K562 (cell line): Measurements from ENCODE around the gene BORCS8. TPM values are rescaled to one million over a fixed set of nuclear protein-coding genes. Genes with fewer than 3 reads are reported as not detected.

Experiments used
- ATAC-seq: fragments of 200-7000 bp; cut with Tn5 transposase; 3 replicates; pipeline ENCODE4 v1.9.1; 2020; ENCODE audit warnings: moderate library complexity
- BruUV-seq: library from RNA; stranded (reverse); fragments of 400-500 nt; replicated peaks from 2 replicates; lab custom pipeline; 2021; lab: Mats Ljungman, UMichigan
- CTCF ChIA-PET: fragments of 300-600 bp; formaldehyde crosslinking; extraction: SDS; loops from one replicate; lab custom pipeline; 2021; ENCODE audit warnings: low intra/inter-chr PET ratio; lab: Yijun Ruan, JAX
- POLR2A ChIA-PET: fragments of 300-600, 350-650 bp; sonication (Branson Sonifier 250); formaldehyde crosslinking; extraction: SDS; loops from one replicate; lab custom pipeline; 2021; ENCODE audit warnings: antibody characterized with exemption, inconsistent platforms; lab: Yijun Ruan, JAX
- DNase-seq, 4 experiments: peaks; one replicate each; pipeline versions ENCODE4 v3.0.0 to v3.0.0-alpha.2; 2011 to 2018; ENCODE audit warnings: low spot score in 3 of 4, mixed read lengths in 3 of 4; ENCODE audit errors: extremely low read depth in 1 of 4
- FAIRE-seq: peaks from 2 replicates; lab custom pipeline; 2011; peaks lifted over from hg19 to GRCh38; lab: Jason Lieb, UNC
- H2AFZ ChIP-seq: 2 replicates; pipeline ENCODE4 v1.6.0; 2011; ENCODE audit warnings: low read depth, low read length, control low read depth, inconsistent platforms
- H3K27ac ChIP-seq: fragments of 200-600 bp; 3 replicates; pipeline ENCODE4 v1.8.0; 2011; ENCODE audit warnings: low read depth, mild to moderate bottlenecking, control low read depth, inconsistent platforms, low read length, moderate library complexity, mixed read lengths; ENCODE audit errors: extremely low read depth
- H3K27me3 ChIP-seq, 2 experiments: fragments of 300-600 bp in 1 of 2; 2 replicates in 1 of 2; 3 replicates in 1 of 2; pipeline versions ENCODE4 v1.6.0 to v1.8.0; 2011; ENCODE audit warnings: inconsistent platforms in 2 of 2, low read length in 2 of 2, mild to moderate bottlenecking in 1 of 2, mixed read lengths in 1 of 2, moderate library complexity in 1 of 2; ENCODE audit not compliant: control insufficient read depth in 2 of 2, insufficient read depth in 2 of 2
- H3K36me3 ChIP-seq: fragments of 300-600 bp; 3 replicates; pipeline ENCODE4 v1.8.0; 2011; ENCODE audit warnings: mild to moderate bottlenecking, low read length, inconsistent platforms; ENCODE audit not compliant: control insufficient read depth, insufficient read depth
- H3K4me1 ChIP-seq, 2 experiments: fragments of 200-600 bp in 1 of 2; replicated peaks in 1 of 2; 2 replicates in 1 of 2; 3 replicates in 1 of 2; pipeline versions ENCODE4 v1.5.1 to v1.8.0; 2011; ENCODE audit warnings: inconsistent platforms in 2 of 2, low read length in 2 of 2, mild to moderate bottlenecking in 1 of 2, mixed read lengths in 1 of 2, moderate library complexity in 1 of 2; ENCODE audit not compliant: control insufficient read depth in 2 of 2, insufficient read depth in 2 of 2
- H3K4me2 ChIP-seq: 2 replicates; pipeline ENCODE4 v1.6.1; 2011; ENCODE audit warnings: low read length, control low read depth, inconsistent platforms, mixed read lengths; ENCODE audit not compliant: insufficient read depth
- H3K4me3 ChIP-seq: fragments of 200-600 bp; sonication (generic), shearing (Covaris generic); 2 replicates; pipeline ENCODE4 v1.5.1; 2016; ENCODE audit warnings: control low read depth, inconsistent platforms
- H3K79me2 ChIP-seq: fragments of 200-600 bp; 3 replicates; pipeline ENCODE4 v1.8.0; 2011; ENCODE audit warnings: low read length, inconsistent platforms; ENCODE audit not compliant: control insufficient read depth, insufficient read depth
- H3K9ac ChIP-seq, 2 experiments: 2 replicates each; pipeline versions ENCODE4 v1.6.0 to v1.6.1; 2011; ENCODE audit warnings: low read depth in 2 of 2, low read length in 2 of 2, control low read depth in 1 of 2, inconsistent platforms in 1 of 2, mild to moderate bottlenecking in 1 of 2, mixed read lengths in 1 of 2; ENCODE audit not compliant: insufficient read depth in 1 of 2
- H3K9me1 ChIP-seq: one replicate; pipeline ENCODE4 v1.6.0; 2011; ENCODE audit warnings: inconsistent platforms, mild to moderate bottlenecking, low read length, moderate library complexity; ENCODE audit not compliant: control insufficient read depth, insufficient read depth
- H3K9me3 ChIP-seq: replicated peaks from 2 replicates; pipeline ENCODE4 v1.5.1; 2011; ENCODE audit warnings: low read depth, low read length, inconsistent platforms; ENCODE audit not compliant: control insufficient read depth, insufficient read depth
- H4K20me1 ChIP-seq: replicated peaks from 2 replicates; pipeline ENCODE4 v1.6.1; 2011; ENCODE audit warnings: low read length, inconsistent platforms, mixed read lengths; ENCODE audit not compliant: control insufficient read depth, insufficient read depth
- ELF1 ChIP-seq: fragments of 200-800 bp; sonication (Bioruptor generic); IDR thresholded peaks from 2 replicates; pipeline ENCODE4 v1.6.1; 2016; ENCODE audit warnings: missing genetic modification characterization, missing compliant biosample characterization
- EP400 ChIP-seq: fragments of 450-650 bp; IDR thresholded peaks from 2 replicates; pipeline ENCODE4 v1.6.1; 2017; ENCODE audit warnings: antibody characterized with exemption, mild to moderate bottlenecking, moderate library complexity
- ETV6 ChIP-seq, 3 experiments: fragments of 150-350 bp in 1 of 3; sonication (generic) in 1 of 3; formaldehyde crosslinking in 1 of 3; IDR thresholded peaks; 2 replicates each; pipeline versions ENCODE4 v1.6.1 to v1.8.0; 2014 to 2022; ENCODE audit warnings: borderline replicate concordance in 2 of 3, low read depth in 2 of 3, antibody characterized with exemption in 1 of 3, low read length in 1 of 3, mild to moderate bottlenecking in 1 of 3, missing genetic modification reagents in 1 of 3
- EZH2 ChIP-seq: IDR thresholded peaks from 2 replicates; pipeline ENCODE4 v1.6.1; 2012; ENCODE audit warnings: low read depth, mild to moderate bottlenecking, inconsistent platforms, low read length, borderline replicate concordance
- HES1 ChIP-seq: fragments of 450-650 bp; IDR thresholded peaks from 2 replicates; pipeline ENCODE4 v1.6.1; 2016; ENCODE audit warnings: low read depth, mild to moderate bottlenecking, moderate library complexity
- HMG20B ChIP-seq: fragments of 250-450 bp; sonication (Bioruptor Pico); IDR thresholded peaks from 2 replicates; pipeline ENCODE4 v1.5.0; 2021; ENCODE audit warnings: mild to moderate bottlenecking
- KAT8 ChIP-seq: fragments of 450-650 bp; IDR thresholded peaks from 2 replicates; pipeline ENCODE4 v1.6.1; 2016; ENCODE audit warnings: low read depth, mild to moderate bottlenecking
- MEIS2 ChIP-seq: fragments of 450-650 bp; IDR thresholded peaks from 2 replicates; pipeline ENCODE4 v1.6.1; 2014; ENCODE audit warnings: mild to moderate bottlenecking; ENCODE audit not compliant: partially characterized antibody
- POLR3A ChIP-seq: IDR thresholded peaks from 2 replicates; pipeline ENCODE4 v1.6.1; 2011; ENCODE audit warnings: borderline replicate concordance, mild to moderate bottlenecking, moderate library complexity; ENCODE audit not compliant: insufficient read length, insufficient read depth; ENCODE audit errors: extremely low read depth
- RREB1 ChIP-seq: fragments of 250-450 bp; sonication (Bioruptor Pico); IDR thresholded peaks from 2 replicates; pipeline ENCODE4 v1.4.0; 2020
- TRIM28 ChIP-seq: fragments of 450-650 bp; IDR thresholded peaks from 2 replicates; pipeline ENCODE4 v1.6.1; 2017
- USF2 ChIP-seq: sonication (generic); formaldehyde crosslinking; IDR thresholded peaks from 2 replicates; pipeline ENCODE4 v1.5.0; 2020; ENCODE audit warnings: missing genetic modification reagents
- ZNF217 ChIP-seq: sonication (generic); formaldehyde crosslinking; IDR thresholded peaks from 2 replicates; pipeline ENCODE4 v1.8.0; 2022; ENCODE audit warnings: mild to moderate bottlenecking, missing genetic modification reagents
- ZNF280B ChIP-seq: fragments of 250-450 bp; sonication (Bioruptor Pico); IDR thresholded peaks from 2 replicates; pipeline ENCODE4 v1.5.1; 2021; ENCODE audit warnings: mild to moderate bottlenecking
- WGBS: fragments of 100-300 bp; shearing (Covaris generic); methylation state at CpG from one replicate; pipeline ENCODE4 v1.1.6; 2016; ENCODE audit warnings: low coverage, mixed read lengths; ENCODE audit not compliant: insufficient coverage; ENCODE audit errors: missing lambda C conversion rate; 5-methylcytosine and 5-hydroxymethylcytosine counted together
- in situ Hi-C: fragments of 300-500 bp; cut with MboI; formaldehyde crosslinking; loops from 4 replicates; pipeline ENCODE4 v1.15.0; 2018; ENCODE audit warnings: inconsistent platforms, mixed read lengths
- intact Hi-C: fragments of 100-400 bp; cut with micrococcal nuclease; formaldehyde crosslinking; loops from 2 replicates; pipeline ENCODE4 v1.14.2; 2022
- polyA plus RNA-seq, 8 experiments: library from polyadenylated mRNA; depleted of rRNA in 4 of 8; stranded (reverse) in 5 of 8; unstranded in 3 of 8; fragments of >200 nt; fragmentation: Nextera tagmentation in 2 of 8; fragmentation: Illumina TruSeq in 1 of 8; extraction: Ambion mirVana in 2 of 8; extraction: Trizol in 1 of 8; gene quantifications; 2 replicates each; pipeline versions ENCODE4 v1.2.1 to v1.2.3, GENCODE V29; 2011 to 2014; ENCODE audit warnings: inconsistent platforms in 1 of 8, missing spikeins in 1 of 8
- total RNA-seq, 7 experiments: library from RNA; depleted of rRNA in 6 of 7; stranded (reverse); fragments of >200 nt in 6 of 7; fragmentation: Illumina TruSeq in 2 of 7; extraction: Trizol in 2 of 7; gene quantifications; 2 replicates each; pipeline versions ENCODE4 v1.2.1 to v1.2.3, GENCODE V29; 2011 to 2021; ENCODE audit warnings: low replicate concordance in 1 of 7

Gene BORCS8
- total and polyA plus RNA-seq, 9 of the 15 experiments (the other 6 are each of a cell fraction or from before 2014, with no cell fraction given): 4.6 to 33.6 (median 16.3) TPM

GRCh38 chr19:19131989-19132388 is 60.0 kb downstream of the BORCS8 start:
- Histone ChIP-seq H3K36me3 (peaks cover 46% of the 10 kb centered on the region), H2AFZ (no peak overlapping the region), H3K4me2 (no peak overlapping the region), H3K9me3 (no peaks in the 10 kb centered on the region), H3K4me3 (no peak overlapping the region), H3K27ac (no peak overlapping the region), H4K20me1 (no peaks in the 10 kb centered on the region), H3K79me2 (peaks cover 36% of the 10 kb centered on the region), H3K9me1 (no peaks in the 10 kb centered on the region), H3K27me3 (no peaks in the 10 kb centered on the region), H3K9ac (peak overlapping the region in 1 of 2 experiments; percentile 38; a peak in 1 of 4 replicates), H3K4me1 (peaks cover 9 to 28% of the 10 kb centered on the region in 2 experiments)
- in situ Hi-C loops: no loop called here
- ChIA-PET POLR2A (no interaction called here), CTCF (no interaction called here)
- no peak for DNase-seq
- peak; percentile 11 for FAIRE-seq
- no peak for ATAC-seq
- intact Hi-C loops: no loop called here
- no TSS peak for BruUV-seq
- WGBS: 74% methylated on average over 3 of the region's 3 CpGs
- TF ChIP-seq TRIM28: no peak
- TF ChIP-seq HMG20B (CRISPR knock-in tag): no peak
- TF ChIP-seq ELF1: no peak
- no peak for TF ChIP-seq USF2 (CRISPR knock-in tag)
- TF ChIP-seq MEIS2: no peak
- no peak for TF ChIP-seq RREB1 (CRISPR knock-in tag)
- TF ChIP-seq ZNF280B: no peak
- no peak for TF ChIP-seq HES1
- TF ChIP-seq KAT8: no peak
- TF ChIP-seq ZNF217 (CRISPR knock-in tag): no peak
- TF ChIP-seq EP400: no peak
- no peak for TF ChIP-seq POLR3A
- no peak for TF ChIP-seq ETV6 (IDR thresholded peaks at IDR 0.05; ENCODE audit: borderline replicate concordance in 1 of 2, low read depth in 2 of 2, low read length in 1 of 2)
- TF ChIP-seq ETV6 (CRISPR knock-in tag; IDR thresholded peaks at IDR 0.05; ENCODE audit: borderline replicate concordance): no peak
- no peak for TF ChIP-seq EZH2
